Measurements from ENCODE around the gene CACNA2D2.

DNA sequence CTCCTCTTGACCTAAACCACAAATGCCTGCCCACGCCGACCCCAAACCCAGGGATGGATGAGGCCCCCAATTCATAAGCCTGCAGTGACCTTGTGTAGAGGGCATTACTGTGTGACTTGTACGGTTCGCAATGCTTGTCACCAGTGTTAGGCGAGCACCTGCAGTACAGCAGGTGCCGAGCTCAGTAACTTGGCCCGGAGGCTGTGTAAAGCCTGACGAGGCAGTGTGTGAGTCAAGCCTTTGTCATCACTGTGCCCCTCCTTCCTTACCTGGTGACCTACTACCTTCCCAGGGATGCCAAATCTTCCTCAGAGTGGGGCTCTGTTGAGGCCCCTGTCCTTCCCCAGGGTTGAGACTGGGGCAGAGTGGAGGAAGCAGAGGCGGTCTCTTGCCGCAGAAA, 106.9 kb downstream of the CACNA2D2 start:
- no peak for TF ChIP-seq POLR2A (IDR thresholded peaks at IDR 0.05)
- TF ChIP-seq CTCF (IDR thresholded peaks at IDR 0.05), result no peak

All from body of pancreas (tissue), 4 donors.